PC-3 (cell line): ENCODE results near the gene AHNAK2.
A peak's percentile ranks its signal among the peaks of the same experiment; 100 is the strongest.

ENCODE experiments used
- CTCF ChIP-seq: fragments of 300-600 bp; sonication (generic); conservative IDR thresholded peaks from 2 replicates; pipeline ENCODE4 v1.5.1; 2017; ENCODE audit warnings: antibody characterized with exemption, low read depth, mild to moderate bottlenecking, low read length
- EZH2 ChIP-seq: fragments of 300-600 bp; sonication (generic); IDR thresholded peaks from one replicate; pipeline ENCODE4 v1.6.1; 2017; ENCODE audit warnings: antibody characterized with exemption, mild to moderate bottlenecking, low read length; ENCODE audit not compliant: unreplicated experiment

DNA sequence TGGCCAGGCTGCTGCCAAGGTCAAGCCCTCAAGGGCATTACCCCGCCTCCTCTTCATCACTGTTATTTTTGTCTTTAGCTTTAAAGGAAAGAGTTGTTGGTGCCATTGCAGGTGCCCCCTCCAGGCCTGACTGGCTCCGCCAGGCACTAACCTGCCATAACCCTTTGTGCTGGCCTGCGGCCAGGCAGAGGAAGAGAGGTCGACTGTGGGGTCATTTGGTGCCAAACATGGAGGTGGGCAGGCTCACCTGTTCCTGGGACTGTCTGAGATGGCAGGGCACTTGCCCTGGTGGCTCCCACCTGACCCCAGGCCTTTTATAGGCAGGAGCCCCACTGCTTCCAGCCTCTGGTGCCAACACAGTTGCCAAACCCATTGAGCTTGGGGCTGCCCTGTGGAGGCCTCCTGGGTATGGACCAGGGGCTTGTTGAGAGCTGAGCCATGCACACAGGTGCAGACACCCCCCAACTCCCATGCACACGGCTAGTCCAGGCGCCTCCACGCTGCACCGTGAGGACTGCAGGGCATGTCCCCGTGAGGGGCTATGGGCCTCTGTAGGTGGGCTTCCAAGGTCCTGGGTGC is 82.9 kb downstream of the AHNAK2 start:
- TF ChIP-seq CTCF = 0 out of 2 replicates have a peak, but pooled peaks have one; percentile 25
- no peak for TF ChIP-seq EZH2
